Measurements from ENCODE around the gene ST7.

Gene ST7

GRCh38 chr7:117061751-117062150 lies 108.5 kb downstream of the ST7 start:
- Histone ChIP-seq H3K4me1 (ENCODE audit: control insufficient read depth, low read depth, low read length) (peaks cover 12% of the 10 kb centered on the region), H3K27ac (ENCODE audit: low read length) (no peak overlapping the region), H3K4me3 (ENCODE audit: low read length) (no peak overlapping the region), H3K27me3 (ENCODE audit: control insufficient read depth, insufficient read depth, low read length) (no peaks in the 10 kb centered on the region), H3K9ac (ENCODE audit: low read length) (no peak overlapping the region), H3K9me3 (ENCODE audit: control insufficient read depth, low read depth, low read length) (no peaks in the 10 kb centered on the region), H3K36me3 (ENCODE audit: control insufficient read depth, low read depth, low read length) (no peaks in the 10 kb centered on the region)

GRCh38 chr7:117062300-117062699 lies 109.0 kb downstream of the ST7 start:
- Histone ChIP-seq H3K4me3 (ENCODE audit: low read length) (no peak overlapping the region), H3K27me3 (ENCODE audit: control insufficient read depth, insufficient read depth, low read length) (no peaks in the 10 kb centered on the region), H3K4me1 (ENCODE audit: control insufficient read depth, low read depth, low read length) (peaks cover 12% of the 10 kb centered on the region), H3K9me3 (ENCODE audit: control insufficient read depth, low read depth, low read length) (no peaks in the 10 kb centered on the region), H3K9ac (ENCODE audit: low read length) (no peak overlapping the region), H3K27ac (ENCODE audit: low read length) (no peak overlapping the region), H3K36me3 (ENCODE audit: control insufficient read depth, low read depth, low read length) (no peaks in the 10 kb centered on the region)

GRCh38 chr7:117064688-117065087 lies 111.4 kb downstream of the ST7 start:
- H3K4me3 ChIP-seq (ENCODE audit: low read length), result no peak overlapping the region
- no peaks in the 10 kb centered on the region for H3K27me3 ChIP-seq (ENCODE audit: control insufficient read depth, insufficient read depth, low read length)

GRCh38 chr7:117065571-117066150 lies 112.4 kb downstream of the ST7 start:
- peaks cover 18% of the 10 kb centered on the region for H3K4me1 ChIP-seq (ENCODE audit: control insufficient read depth, low read depth, low read length)
- no peaks in the 10 kb centered on the region for H3K27me3 ChIP-seq (ENCODE audit: control insufficient read depth, insufficient read depth, low read length)
- no peaks in the 10 kb centered on the region for H3K9me3 ChIP-seq (ENCODE audit: control insufficient read depth, low read depth, low read length)
- H3K9ac ChIP-seq (ENCODE audit: low read length), result no peak overlapping the region
- H3K36me3 ChIP-seq (ENCODE audit: control insufficient read depth, low read depth, low read length), result no peaks in the 10 kb centered on the region
- no peak overlapping the region for H3K27ac ChIP-seq (ENCODE audit: low read length)
- H3K4me3 ChIP-seq (ENCODE audit: low read length), result no peak overlapping the region

More at GRCh38 chr7:117064688-117065087, 111.4 kb downstream of the ST7 start:
- H3K27ac ChIP-seq (ENCODE audit: low read length), result no peak overlapping the region
- no peak overlapping the region for H3K9ac ChIP-seq (ENCODE audit: low read length)
- H3K4me1 ChIP-seq (ENCODE audit: control insufficient read depth, low read depth, low read length), result peaks cover 18% of the 10 kb centered on the region
- no peaks in the 10 kb centered on the region for H3K36me3 ChIP-seq (ENCODE audit: control insufficient read depth, low read depth, low read length)
- no peaks in the 10 kb centered on the region for H3K9me3 ChIP-seq (ENCODE audit: control insufficient read depth, low read depth, low read length)

GRCh38 chr7:117066668-117067067 lies 113.4 kb downstream of the ST7 start:
- H3K9ac ChIP-seq (ENCODE audit: low read length), result no peak overlapping the region
- H3K4me1 ChIP-seq (ENCODE audit: control insufficient read depth, low read depth, low read length), result peaks cover 18% of the 10 kb centered on the region
- H3K27ac ChIP-seq (ENCODE audit: low read length), result no peak overlapping the region
- H3K27me3 ChIP-seq (ENCODE audit: control insufficient read depth, insufficient read depth, low read length), result no peaks in the 10 kb centered on the region
- no peaks in the 10 kb centered on the region for H3K9me3 ChIP-seq (ENCODE audit: control insufficient read depth, low read depth, low read length)
- H3K36me3 ChIP-seq (ENCODE audit: control insufficient read depth, low read depth, low read length), result no peaks in the 10 kb centered on the region
- H3K4me3 ChIP-seq (ENCODE audit: low read length), result no peak overlapping the region

- Histone ChIP-seq H3K4me3 (ENCODE audit: low read length) (no peak overlapping the region), H3K27ac (ENCODE audit: low read length) (no peak overlapping the region), H3K27me3 (ENCODE audit: control insufficient read depth, insufficient read depth, low read length) (no peaks in the 10 kb centered on the region), H3K4me1 (ENCODE audit: control insufficient read depth, low read depth, low read length) (peaks cover 18% of the 10 kb centered on the region), H3K36me3 (ENCODE audit: control insufficient read depth, low read depth, low read length) (no peaks in the 10 kb centered on the region), H3K9ac (ENCODE audit: low read length) (no peak overlapping the region), H3K9me3 (ENCODE audit: control insufficient read depth, low read depth, low read length) (no peaks in the 10 kb centered on the region)
These were observed 114.0 kb downstream of the ST7 start for GRCh38 chr7:117067340-117067739.

- Histone ChIP-seq H3K27ac (ENCODE audit: low read length) (no peak overlapping the region), H3K4me1 (ENCODE audit: control insufficient read depth, low read depth, low read length) (peaks cover 18% of the 10 kb centered on the region), H3K4me3 (ENCODE audit: low read length) (no peak overlapping the region), H3K27me3 (ENCODE audit: control insufficient read depth, insufficient read depth, low read length) (no peaks in the 10 kb centered on the region), H3K9me3 (ENCODE audit: control insufficient read depth, low read depth, low read length) (no peaks in the 10 kb centered on the region), H3K36me3 (ENCODE audit: control insufficient read depth, low read depth, low read length) (no peaks in the 10 kb centered on the region), H3K9ac (ENCODE audit: low read length) (no peak overlapping the region)
These were observed 115.3 kb downstream of the ST7 start for GRCh38 chr7:117068511-117069145.

- Histone ChIP-seq H3K27ac (ENCODE audit: low read length) (no peak overlapping the region), H3K9ac (ENCODE audit: low read length) (no peak overlapping the region), H3K36me3 (ENCODE audit: control insufficient read depth, low read depth, low read length) (no peaks in the 10 kb centered on the region), H3K9me3 (ENCODE audit: control insufficient read depth, low read depth, low read length) (no peaks in the 10 kb centered on the region), H3K4me3 (ENCODE audit: low read length) (no peak overlapping the region), H3K27me3 (ENCODE audit: control insufficient read depth, insufficient read depth, low read length) (no peaks in the 10 kb centered on the region), H3K4me1 (ENCODE audit: control insufficient read depth, low read depth, low read length) (peaks cover 17% of the 10 kb centered on the region)
These were observed 116.1 kb downstream of the ST7 start for GRCh38 chr7:117069379-117069778.

- Histone ChIP-seq H3K36me3 (ENCODE audit: control insufficient read depth, low read depth, low read length) (no peaks in the 10 kb centered on the region), H3K9me3 (ENCODE audit: control insufficient read depth, low read depth, low read length) (no peaks in the 10 kb centered on the region), H3K27ac (ENCODE audit: low read length) (no peak overlapping the region), H3K4me1 (ENCODE audit: control insufficient read depth, low read depth, low read length) (peaks cover 12% of the 10 kb centered on the region), H3K9ac (ENCODE audit: low read length) (no peak overlapping the region), H3K27me3 (ENCODE audit: control insufficient read depth, insufficient read depth, low read length) (no peaks in the 10 kb centered on the region), H3K4me3 (ENCODE audit: low read length) (no peak overlapping the region)
These were observed 118.2 kb downstream of the ST7 start for GRCh38 chr7:117071551-117071950.

- Histone ChIP-seq H3K4me3 (ENCODE audit: low read length) (no peak overlapping the region), H3K4me1 (ENCODE audit: control insufficient read depth, low read depth, low read length) (peaks cover 12% of the 10 kb centered on the region), H3K27me3 (ENCODE audit: control insufficient read depth, insufficient read depth, low read length) (no peaks in the 10 kb centered on the region), H3K9me3 (ENCODE audit: control insufficient read depth, low read depth, low read length) (no peaks in the 10 kb centered on the region), H3K27ac (ENCODE audit: low read length) (no peak overlapping the region), H3K9ac (ENCODE audit: low read length) (no peak overlapping the region), H3K36me3 (ENCODE audit: control insufficient read depth, low read depth, low read length) (no peaks in the 10 kb centered on the region)
These were observed 119.4 kb downstream of the ST7 start for GRCh38 chr7:117072620-117073118.

GRCh38 chr7:117074378-117074777 lies 121.1 kb downstream of the ST7 start:
- H3K27me3 ChIP-seq (ENCODE audit: control insufficient read depth, insufficient read depth, low read length), result no peaks in the 10 kb centered on the region
- no peak overlapping the region for H3K9ac ChIP-seq (ENCODE audit: low read length)
- no peak overlapping the region for H3K4me3 ChIP-seq (ENCODE audit: low read length)
- peaks cover 5% of the 10 kb centered on the region for H3K4me1 ChIP-seq (ENCODE audit: control insufficient read depth, low read depth, low read length)
- no peak overlapping the region for H3K27ac ChIP-seq (ENCODE audit: low read length)
- H3K9me3 ChIP-seq (ENCODE audit: control insufficient read depth, low read depth, low read length), result no peaks in the 10 kb centered on the region
- no peaks in the 10 kb centered on the region for H3K36me3 ChIP-seq (ENCODE audit: control insufficient read depth, low read depth, low read length)

GRCh38 chr7:117075934-117076333 lies 122.6 kb downstream of the ST7 start:
- Histone ChIP-seq H3K27me3 (ENCODE audit: control insufficient read depth, insufficient read depth, low read length) (no peaks in the 10 kb centered on the region), H3K9me3 (ENCODE audit: control insufficient read depth, low read depth, low read length) (no peaks in the 10 kb centered on the region), H3K9ac (ENCODE audit: low read length) (no peak overlapping the region), H3K4me1 (ENCODE audit: control insufficient read depth, low read depth, low read length) (peaks cover 5% of the 10 kb centered on the region), H3K27ac (ENCODE audit: low read length) (no peak overlapping the region), H3K4me3 (ENCODE audit: low read length) (no peak overlapping the region), H3K36me3 (ENCODE audit: control insufficient read depth, low read depth, low read length) (no peaks in the 10 kb centered on the region)

Measured in iPS-18a (cell line).